H1 (cell line): Measurements from ENCODE around the gene PASK. TPM values are rescaled to one million over a fixed set of nuclear protein-coding genes. Genes with fewer than 3 reads are reported as not detected.

Source experiments
- CTCF ChIA-PET: fragments of 300-600 bp; sonication (Branson Sonifier 250); formaldehyde crosslinking; loops from one replicate; lab custom pipeline; 2021; ENCODE audit not compliant: partially characterized antibody; lab: Charles Lee
- POLR2A ChIA-PET: fragments of 300-600 bp; sonication (Branson Sonifier 250); formaldehyde crosslinking; loops from one replicate; lab custom pipeline; 2021; ENCODE audit warnings: inconsistent platforms; ENCODE audit not compliant: partially characterized antibody; lab: Charles Lee
- DNase-seq, 2 experiments: peaks; one replicate each; pipeline versions ENCODE4 v3.0.0 to v3.0.0-alpha.2; 2010 to 2022; ENCODE audit warnings: low spot score in 2 of 2, low read depth in 1 of 2, mixed read lengths in 1 of 2
- FAIRE-seq: peaks from 2 replicates; lab custom pipeline; 2011; peaks lifted over from hg19 to GRCh38; lab: Jason Lieb, UNC
- H2AFZ ChIP-seq: 2 replicates; pipeline ENCODE4 v1.8.1; 2012; ENCODE audit warnings: low read length, inconsistent platforms
- H2AK5ac ChIP-seq: 2 replicates; pipeline ENCODE4 v1.6.1; 2013; ENCODE audit warnings: low read depth, low read length
- H2BK120ac ChIP-seq: replicated peaks from 2 replicates; pipeline ENCODE3; 2013; ENCODE audit warnings: low read depth, low read length, inconsistent platforms
- H2BK12ac ChIP-seq: 2 replicates; pipeline ENCODE4 v1.6.1; 2013; ENCODE audit warnings: low read depth, low read length
- H2BK15ac ChIP-seq: 2 replicates; pipeline ENCODE4 v1.6.1; 2013; ENCODE audit warnings: low read length
- H2BK20ac ChIP-seq: 2 replicates; pipeline ENCODE4 v1.6.1; 2013; ENCODE audit warnings: low read length
- H2BK5ac ChIP-seq: 2 replicates; pipeline ENCODE4 v1.6.1; 2013; ENCODE audit warnings: low read depth, low read length
- H3K14ac ChIP-seq: 2 replicates; pipeline ENCODE4 v1.6.1; 2013; ENCODE audit warnings: inconsistent platforms; ENCODE audit not compliant: insufficient read length
- H3K18ac ChIP-seq: 2 replicates; pipeline ENCODE4 v1.6.1; 2013; ENCODE audit warnings: low read length; ENCODE audit errors: extremely low read depth
- H3K23ac ChIP-seq: 2 replicates; pipeline ENCODE4 v1.6.1; 2013; ENCODE audit warnings: inconsistent platforms; ENCODE audit not compliant: insufficient read length
- H3K23me2 ChIP-seq: 2 replicates; pipeline ENCODE4 v1.6.1; 2013; ENCODE audit warnings: low read depth, low read length
- H3K27ac ChIP-seq: 2 replicates; pipeline ENCODE4 v1.6.1; 2011; ENCODE audit warnings: low read depth, low read length, inconsistent platforms
- H3K27me3 ChIP-seq, 4 experiments: replicated peaks in 1 of 4; 1 replicate in 1 of 4; 2 replicates in 3 of 4; pipeline versions ENCODE4 v1.6.1 to v1.8.1; 2011 to 2013; ENCODE audit warnings: low read length in 3 of 4, mild to moderate bottlenecking in 3 of 4, inconsistent platforms in 2 of 4, mixed read lengths in 2 of 4, moderate library complexity in 1 of 4; ENCODE audit not compliant: control insufficient read depth in 3 of 4, insufficient read depth in 3 of 4; ENCODE audit errors: extremely low read depth in 1 of 4
- H3K36me3 ChIP-seq, 4 experiments: 2 replicates each; pipeline versions ENCODE4 v1.6.1 to v1.8.1; 2011 to 2013; ENCODE audit warnings: mild to moderate bottlenecking in 4 of 4, low read length in 3 of 4, moderate library complexity in 2 of 4, control low read depth in 1 of 4, inconsistent platforms in 1 of 4; ENCODE audit not compliant: insufficient read depth in 4 of 4, control insufficient read depth in 2 of 4
- H3K4ac ChIP-seq: replicated peaks from 2 replicates; pipeline ENCODE3; 2013; ENCODE audit warnings: low read length, low read depth, mixed read lengths, inconsistent platforms; ENCODE audit not compliant: insufficient read length
- H3K4me1 ChIP-seq, 4 experiments: replicated peaks in 1 of 4; 1 replicate in 1 of 4; 2 replicates in 3 of 4; pipeline versions ENCODE4 v1.6.1 to v1.8.1; 2011 to 2013; ENCODE audit warnings: low read length in 3 of 4, inconsistent platforms in 2 of 4, mixed read lengths in 1 of 4; ENCODE audit not compliant: insufficient read depth in 4 of 4, control insufficient read depth in 3 of 4
- H3K4me2 ChIP-seq, 2 experiments: 2 replicates each; pipeline versions ENCODE4 v1.6.1 to v1.8.1; 2011 to 2013; ENCODE audit warnings: low read depth in 2 of 2, low read length in 2 of 2, control low read depth in 1 of 2, inconsistent platforms in 1 of 2, mild to moderate bottlenecking in 1 of 2; ENCODE audit not compliant: insufficient read depth in 1 of 2
- H3K4me3 ChIP-seq, 4 experiments: fragments of 200-600, 300-600 bp in 1 of 4; sonication (generic), shearing (Covaris generic), sonication (Bioruptor Twin) in 1 of 4; 2 replicates each; pipeline versions ENCODE4 v1.5.1 to v1.8.1; 2011 to 2016; ENCODE audit warnings: low read length in 4 of 4, low read depth in 3 of 4, control low read depth in 2 of 4, inconsistent platforms in 2 of 4, mild to moderate bottlenecking in 2 of 4, mixed read lengths in 1 of 4, moderate library complexity in 1 of 4; ENCODE audit not compliant: insufficient read depth in 2 of 4; ENCODE audit errors: extremely low read depth in 1 of 4
- H3K56ac ChIP-seq: replicated peaks from 2 replicates; pipeline ENCODE3; 2013; ENCODE audit warnings: low read depth, mild to moderate bottlenecking, mixed read lengths, low read length, inconsistent platforms; ENCODE audit not compliant: insufficient read length
- H3K79me1 ChIP-seq: 2 replicates; pipeline ENCODE4 v1.6.1; 2013; ENCODE audit warnings: low read depth, low read length, control low read depth
- H3K79me2 ChIP-seq, 2 experiments: 2 replicates each; pipeline versions ENCODE4 v1.6.1 to v1.8.1; 2012 to 2013; ENCODE audit warnings: low read length in 2 of 2, mild to moderate bottlenecking in 2 of 2, inconsistent platforms in 1 of 2; ENCODE audit not compliant: insufficient read depth in 2 of 2, control insufficient read depth in 1 of 2
- H3K9ac ChIP-seq, 4 experiments: replicated peaks in 1 of 4; 1 replicate in 1 of 4; 2 replicates in 3 of 4; pipeline versions ENCODE4 v1.6.1 to v1.8.1; 2011 to 2013; ENCODE audit warnings: low read depth in 3 of 4, low read length in 3 of 4, control low read depth in 2 of 4, mild to moderate bottlenecking in 2 of 4, moderate library complexity in 2 of 4, inconsistent platforms in 1 of 4; ENCODE audit errors: extremely low read depth in 1 of 4
- H3K9me3 ChIP-seq, 2 experiments: 2 replicates each; pipeline versions ENCODE4 v1.6.1 to v1.8.1; 2012 to 2013; ENCODE audit warnings: mild to moderate bottlenecking in 2 of 2, moderate library complexity in 2 of 2, control low read depth in 1 of 2, inconsistent platforms in 1 of 2, low read depth in 1 of 2, low read length in 1 of 2, mixed read lengths in 1 of 2; ENCODE audit not compliant: insufficient read depth in 2 of 2
- H4K20me1 ChIP-seq, 2 experiments: replicated peaks in 1 of 2; 2 replicates each; pipeline versions ENCODE3 to v1.8.1; 2011 to 2013; ENCODE audit warnings: inconsistent platforms in 2 of 2, low read length in 2 of 2, mild to moderate bottlenecking in 1 of 2; ENCODE audit not compliant: insufficient read depth in 2 of 2, control insufficient read depth in 1 of 2
- H4K5ac ChIP-seq: 2 replicates; pipeline ENCODE4 v1.6.1; 2013; ENCODE audit warnings: low read length, low read depth, mixed read lengths, inconsistent platforms; ENCODE audit not compliant: insufficient read length
- H4K8ac ChIP-seq: 2 replicates; pipeline ENCODE4 v1.8.0; 2013; ENCODE audit warnings: mild to moderate bottlenecking, moderate library complexity, low read length, inconsistent platforms; ENCODE audit not compliant: insufficient read depth; ENCODE audit errors: extremely low read depth
- H4K91ac ChIP-seq: replicated peaks from 2 replicates; pipeline ENCODE3; 2013; ENCODE audit warnings: low read length, mixed read lengths, inconsistent platforms; ENCODE audit not compliant: insufficient read length
- HDAC6 ChIP-seq: IDR thresholded peaks from one replicate; pipeline ENCODE4 v1.7.1; 2012; ENCODE audit warnings: low read depth, mild to moderate bottlenecking, inconsistent platforms, low read length, moderate library complexity
- WGBS, 2 experiments: shearing (Covaris generic) in 1 of 2; methylation state at CpG; one replicate each; pipeline versions ENCODE4 v1.1.6 to v1.1.7; 2013 to 2015; ENCODE audit warnings: low lambda C conversion rate in 2 of 2, mixed read lengths in 2 of 2, inconsistent platforms in 1 of 2, low coverage in 1 of 2, missing lambda C conversion rate in 1 of 2; ENCODE audit not compliant: insufficient replicate concordance in 2 of 2, insufficient coverage in 1 of 2, insufficient read length in 1 of 2; ENCODE audit errors: extremely low coverage in 1 of 2, missing lambda C conversion rate in 1 of 2; 5-methylcytosine and 5-hydroxymethylcytosine counted together
- polyA plus RNA-seq, 7 experiments: library from polyadenylated mRNA; depleted of rRNA in 3 of 7; stranded (reverse) in 5 of 7; unstranded in 2 of 7; fragments of >200 nt in 5 of 7; fragments of 200-250 nt in 2 of 7; gene quantifications; 1 replicate in 5 of 7; 2 replicates in 1 of 7; 4 replicates in 1 of 7; pipeline versions ENCODE4 v1.2.1 to v1.2.3, GENCODE V29; 2011 to 2013; ENCODE audit warnings: missing spikeins in 2 of 7, mixed read lengths in 2 of 7
- total RNA-seq: library from RNA; stranded (reverse); fragmentation: NEBNext Ultra II Directional; extraction: Animal tissue kit (Norgen Biotek cat#: 25700); gene quantifications from 2 replicates; pipeline ENCODE4 v1.2.1, GENCODE V29; 2021

PASK gene
- total and polyA plus RNA-seq, 2 of the 8 experiments (the other 6 are each of a cell fraction or from before 2014, with no cell fraction given), result 20.5 to 66.1 TPM

GRCh38 chr2:241087420-241088268 lies 61.6 kb downstream of the PASK start:
- Histone ChIP-seq H3K79me1 (no peaks in the 10 kb centered on the region; the same call in 1 of the 2 replicates), H3K23ac (no peak overlapping the region), H3K4me2 (no peak overlapping the region), H3K79me2 (no peaks in the 10 kb centered on the region), H3K27me3 (no peaks in the 10 kb centered on the region), H4K8ac (no peak overlapping the region), H2AFZ (no peak overlapping the region), H3K23me2 (no peaks in the 10 kb centered on the region), H2BK5ac (no peak overlapping the region), H4K5ac (no peak overlapping the region), H2AK5ac (no peak overlapping the region), H3K27ac (no peak overlapping the region), H2BK120ac (no peak overlapping the region), H3K36me3 (peaks cover 4 to 17% (median 10%) of the 10 kb centered on the region in 4 experiments; a peak in 7 of 8 replicates), H4K91ac (no peak overlapping the region), H3K4ac (no peak overlapping the region), H3K9ac (no peak overlapping the region), H2BK12ac (no peak overlapping the region), H3K14ac (no peak overlapping the region), H4K20me1 (peaks cover 0 to 3% of the 10 kb centered on the region in 2 experiments), H3K9me3 (no peaks in the 10 kb centered on the region), H3K56ac (no peak overlapping the region), H3K18ac (no peak overlapping the region), H3K4me1 (no peaks in the 10 kb centered on the region), H2BK20ac (no peak overlapping the region), H2BK15ac (no peak overlapping the region), H3K4me3 (no peak overlapping the region)
- 92% methylated on average over 29 of the region's 29 CpGs; no CpG with 5 or more reads in 1 of the 2 experiments for WGBS, 2 experiments
- DNase-seq (no peak), FAIRE-seq (no peak)
- ChIA-PET CTCF (no interaction called here), POLR2A (interaction anchor here (1.6 kb wide), 1 partner anchor 9 kb away, joined by 4 read pairs; no protein-coding TSS in a partner anchor)
- no peak for TF ChIP-seq HDAC6
